AG09319 (cell line): ENCODE results near the gene CDH16.

Experiments
- DNase-seq: peaks from one replicate; pipeline ENCODE4 v3.0.0-alpha.2; 2010; ENCODE audit warnings: low read depth; ENCODE audit errors: extremely low read depth
- CTCF ChIP-seq: IDR thresholded peaks from 2 replicates; pipeline ENCODE4 v1.5.1; 2011; ENCODE audit warnings: low read depth, mild to moderate bottlenecking, inconsistent platforms, low read length, moderate library complexity

Gene CDH16

DNA sequence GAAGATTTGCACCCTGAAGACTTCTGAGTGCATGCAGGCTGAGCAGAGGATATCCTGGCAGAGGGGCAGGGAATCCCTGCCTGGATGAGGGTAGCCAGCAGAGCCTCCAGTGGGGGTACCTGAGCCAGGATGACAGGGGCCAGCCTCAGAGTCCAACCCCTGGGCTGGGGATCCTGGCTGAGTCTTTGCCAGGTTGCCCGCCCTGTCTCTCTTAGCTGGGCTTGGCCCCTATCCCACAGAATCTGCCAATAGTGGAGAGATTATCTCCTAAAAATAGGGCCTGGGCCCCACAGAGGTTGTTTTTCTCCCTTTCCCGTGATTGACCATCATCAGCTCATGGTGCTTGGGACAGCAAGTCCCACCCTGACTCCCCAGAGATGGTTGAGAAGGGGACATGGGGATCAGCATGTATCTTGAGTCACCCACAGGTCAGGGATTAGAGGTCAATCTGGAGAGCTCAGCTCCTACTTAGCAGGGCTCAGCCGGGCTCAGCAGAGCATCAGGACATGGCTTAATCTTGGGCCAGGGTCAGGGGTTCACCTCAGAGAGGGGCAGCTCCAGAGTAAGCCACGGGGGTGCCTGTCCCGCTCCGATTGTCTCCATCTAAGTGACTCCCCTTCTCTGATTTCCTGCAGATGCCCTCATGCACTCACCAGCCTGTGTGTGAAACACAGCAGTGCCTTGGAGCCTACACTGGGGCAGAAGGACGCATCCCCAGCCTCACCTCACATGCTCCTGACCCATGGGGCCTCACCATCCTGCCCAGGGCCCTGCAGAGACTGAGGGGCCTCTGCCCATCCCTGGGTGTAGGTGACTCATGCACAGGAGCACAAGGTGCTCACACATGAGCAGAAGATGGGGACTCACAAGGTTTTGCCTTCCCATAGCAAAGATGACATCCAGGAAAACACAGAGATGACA is 11.5 kb downstream of the CDH16 start:
- no peak for TF ChIP-seq CTCF
- DNase-seq: no peak

DNA sequence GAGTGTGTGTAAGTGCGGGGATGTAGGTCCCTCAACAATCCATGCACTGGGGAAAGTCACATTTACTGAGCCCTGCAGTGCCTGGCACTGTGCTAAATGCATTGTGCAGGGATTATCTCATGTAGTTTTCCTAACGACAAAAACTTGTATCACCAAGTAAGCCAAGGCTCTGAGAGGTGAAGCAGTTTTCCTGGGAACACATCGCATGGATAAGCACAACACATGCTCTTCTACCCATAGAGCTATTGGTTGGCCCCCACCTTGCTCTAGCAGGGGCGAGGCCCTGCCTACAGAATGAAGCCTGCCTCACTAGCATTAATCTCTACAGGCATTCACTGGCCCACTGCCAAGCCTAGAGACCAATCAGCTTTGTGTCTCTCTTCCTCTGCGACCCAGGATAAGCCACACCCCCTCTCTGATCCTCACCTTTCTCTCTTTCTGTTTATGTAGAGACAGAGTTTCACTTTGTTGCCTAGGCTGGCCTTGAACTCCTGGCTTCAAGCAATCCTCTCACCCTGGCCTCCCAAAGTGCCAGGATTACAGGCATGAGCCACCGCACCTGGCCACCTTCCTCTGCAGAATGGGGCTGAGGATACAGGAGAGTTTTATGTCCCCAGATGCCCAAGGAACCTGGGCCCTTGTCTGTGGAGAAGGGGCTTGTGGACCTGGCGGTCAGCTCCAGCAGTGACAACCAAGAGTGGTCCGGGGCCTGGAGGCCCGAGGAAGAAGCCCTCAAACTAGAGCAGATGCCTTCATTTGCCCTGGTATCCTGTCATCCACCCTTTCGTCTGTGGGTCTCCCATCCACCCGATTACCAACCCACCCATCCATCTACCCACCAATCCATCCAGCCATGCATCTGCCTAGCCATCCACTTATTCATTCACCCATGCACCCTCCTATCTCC is 12.8 kb downstream of the CDH16 start:
- no peak for TF ChIP-seq CTCF
- no peak for DNase-seq

DNA sequence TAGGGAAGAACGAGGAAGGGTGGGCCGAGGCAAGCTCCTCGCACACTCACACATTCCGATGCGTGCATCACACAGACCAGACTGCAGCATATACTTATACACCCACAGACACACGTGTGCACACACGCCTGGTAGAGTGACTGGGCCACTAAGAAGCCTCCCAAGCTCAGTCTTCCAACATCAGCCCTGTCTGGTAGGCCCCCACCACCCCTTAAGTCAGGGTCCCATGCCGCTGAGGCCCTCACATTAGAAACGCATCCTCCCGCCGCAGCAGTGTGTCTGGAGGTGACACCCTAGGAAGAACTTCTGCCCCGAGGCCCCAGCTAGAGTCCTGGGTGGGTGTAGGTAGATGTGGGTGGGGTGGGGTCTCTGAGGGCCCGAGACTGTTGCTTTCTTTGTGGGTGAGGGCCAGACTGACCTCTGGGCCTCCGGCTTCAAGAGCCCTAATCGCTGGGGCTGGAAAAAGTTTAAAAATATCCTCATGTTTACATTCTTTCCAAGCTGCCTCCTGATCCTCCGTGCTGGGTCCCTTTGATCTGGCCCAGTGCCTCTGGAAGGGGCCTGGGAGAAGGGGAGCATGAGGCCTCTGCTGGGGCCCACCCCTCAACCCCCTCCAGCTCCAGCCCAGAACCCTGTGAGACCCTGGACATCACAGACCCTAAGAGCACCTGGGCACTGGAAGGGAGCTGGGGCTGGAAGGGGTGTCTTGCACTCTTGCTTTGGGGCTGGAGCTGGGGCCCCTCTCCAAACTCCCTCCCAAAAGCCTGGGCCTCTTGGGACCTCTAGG is 13.6 kb downstream of the CDH16 start:
- no peak for TF ChIP-seq CTCF
- no peak for DNase-seq

GRCh38 chr16:66904428-66904845 is 14.2 kb downstream of the CDH16 start:
- no peak for TF ChIP-seq CTCF
- DNase-seq: no peak

DNA sequence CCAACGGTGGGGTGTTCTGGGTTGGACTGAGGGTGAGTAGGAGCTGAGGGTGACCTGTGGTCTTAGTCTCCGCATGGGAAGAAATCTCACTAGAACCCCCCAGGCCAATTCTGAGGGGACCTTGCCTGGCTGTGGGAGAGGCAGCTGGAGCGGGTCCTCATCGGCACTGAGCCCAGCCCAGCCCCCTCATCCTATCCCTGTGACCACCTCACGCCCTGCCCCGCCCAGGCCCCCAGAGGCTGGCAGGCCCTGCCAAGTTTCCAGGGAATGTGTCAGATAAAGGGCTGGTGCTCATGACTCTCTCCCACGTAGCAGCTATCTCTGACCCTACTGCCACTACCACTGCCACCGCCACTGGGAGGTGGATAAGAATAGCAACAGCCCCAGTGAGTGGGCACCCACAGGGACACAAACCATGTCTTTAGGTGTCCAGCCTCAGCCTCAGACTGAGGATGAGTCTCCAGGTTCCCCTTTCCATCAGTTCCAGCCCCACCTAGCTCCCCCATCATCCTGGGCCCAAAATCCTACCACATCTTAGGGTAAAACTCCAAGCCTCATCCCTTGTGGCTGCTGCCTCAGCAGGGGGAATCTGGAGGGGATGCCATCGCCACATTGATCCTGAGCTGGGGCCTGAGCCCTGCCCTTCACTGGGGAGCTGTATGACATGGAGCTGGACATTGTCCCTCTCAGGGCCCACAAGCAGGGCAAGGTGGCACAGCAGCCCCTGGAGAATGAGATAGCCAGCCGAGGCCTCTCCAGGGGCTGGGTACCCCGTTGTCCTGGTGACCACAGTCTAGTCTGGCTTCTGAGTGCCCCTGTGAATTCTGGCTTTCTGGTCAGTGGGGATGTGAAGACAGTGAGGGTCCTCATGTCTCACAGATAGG is 14.9 kb downstream of the CDH16 start:
- no peak for TF ChIP-seq CTCF
- no peak for DNase-seq
